Esophagus muscularis mucosa (tissue), 4 donors: ENCODE results near the gene BTAF1.

ENCODE experiments used
- CTCF ChIP-seq, 3 experiments: fragments of 200-600 bp in 2 of 3; fragments of 450-650 bp in 1 of 3; sonication (generic) in 2 of 3; IDR thresholded peaks; one replicate each; pipeline ENCODE4 v1.5.1; 2017 to 2019; ENCODE audit warnings: antibody characterized with exemption in 3 of 3, mild to moderate bottlenecking in 2 of 3, moderate library complexity in 1 of 3
- EP300 ChIP-seq: sonication (generic); formaldehyde crosslinking; IDR thresholded peaks from one replicate; pipeline ENCODE4 v1.6.1; 2017; ENCODE audit warnings: antibody characterized with exemption
- POLR2A ChIP-seq: fragments of 450-650 bp; IDR thresholded peaks from one replicate; pipeline ENCODE4 v1.6.1; 2017; ENCODE audit warnings: antibody characterized with exemption, moderate library complexity, mild to moderate bottlenecking, low read depth
- POLR2AphosphoS5 ChIP-seq, 2 donors: sonication (generic); formaldehyde crosslinking; IDR thresholded peaks; one replicate each; pipeline ENCODE4 v1.6.1; 2017; ENCODE audit warnings: antibody characterized with exemption in 2 of 2

DNA sequence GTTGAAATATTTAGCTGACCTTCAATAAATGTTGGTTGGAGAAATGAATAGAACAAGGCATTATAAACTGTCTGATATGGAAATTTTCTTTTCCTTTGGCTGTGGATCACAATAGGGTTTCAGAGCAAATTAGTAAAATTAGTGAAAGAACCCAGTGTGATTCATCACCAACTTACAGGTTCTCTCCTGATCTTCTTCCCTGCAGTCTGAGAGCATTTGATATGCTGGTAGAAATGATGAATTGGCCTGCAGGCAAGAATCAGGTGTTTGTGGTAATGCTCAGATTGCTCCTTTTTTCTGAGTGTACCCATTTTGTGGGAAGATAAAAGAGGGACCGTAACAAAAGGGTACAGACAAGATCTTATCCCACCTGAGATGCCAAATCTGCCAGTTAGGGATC, 51.9 kb downstream of the BTAF1 start:
- TF ChIP-seq CTCF (IDR thresholded peaks at IDR 0.05) (no peak), POLR2AphosphoS5 (IDR thresholded peaks at IDR 0.05) (no peak), POLR2A (no peak), EP300 (no peak)
